ENCODE data around the gene UBE2C. TPM values are rescaled to one million over a fixed set of nuclear protein-coding genes. Genes with fewer than 3 reads are reported as not detected.
A peak's percentile ranks its signal among the peaks of the same experiment; 100 is the strongest.

UBE2C gene
- total and polyA plus RNA-seq, 7 donors = 3.3 to 90.3 (median 21.1) TPM; not detected in 3

GRCh38 chr20:45850926-45851325, 38.5 kb downstream of the UBE2C start:
- no peaks in the 10 kb centered on the region for H3K9me3 ChIP-seq
- H3K27ac ChIP-seq = no peak overlapping the region
- H3K36me3 ChIP-seq = peaks cover 7 to 55% (median 9%) of the 10 kb centered on the region in 4 donors
- no peak for DNase-seq
- TF ChIP-seq, protein P1, sequence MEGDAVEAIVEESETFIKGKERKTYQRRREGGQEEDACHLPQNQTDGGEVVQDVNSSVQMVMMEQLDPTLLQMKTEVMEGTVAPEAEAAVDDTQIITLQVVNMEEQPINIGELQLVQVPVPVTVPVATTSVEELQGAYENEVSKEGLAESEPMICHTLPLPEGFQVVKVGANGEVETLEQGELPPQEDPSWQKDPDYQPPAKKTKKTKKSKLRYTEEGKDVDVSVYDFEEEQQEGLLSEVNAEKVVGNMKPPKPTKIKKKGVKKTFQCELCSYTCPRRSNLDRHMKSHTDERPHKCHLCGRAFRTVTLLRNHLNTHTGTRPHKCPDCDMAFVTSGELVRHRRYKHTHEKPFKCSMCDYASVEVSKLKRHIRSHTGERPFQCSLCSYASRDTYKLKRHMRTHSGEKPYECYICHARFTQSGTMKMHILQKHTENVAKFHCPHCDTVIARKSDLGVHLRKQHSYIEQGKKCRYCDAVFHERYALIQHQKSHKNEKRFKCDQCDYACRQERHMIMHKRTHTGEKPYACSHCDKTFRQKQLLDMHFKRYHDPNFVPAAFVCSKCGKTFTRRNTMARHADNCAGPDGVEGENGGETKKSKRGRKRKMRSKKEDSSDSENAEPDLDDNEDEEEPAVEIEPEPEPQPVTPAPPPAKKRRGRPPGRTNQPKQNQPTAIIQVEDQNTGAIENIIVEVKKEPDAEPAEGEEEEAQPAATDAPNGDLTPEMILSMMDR (IDR thresholded peaks at IDR 0.05) = no peak
- TF ChIP-seq POLR2AphosphoS5 (IDR thresholded peaks at IDR 0.05) (no peak), POLR2A (IDR thresholded peaks at IDR 0.05) (no peak), EP300 (IDR thresholded peaks at IDR 0.05) (no peak)
- WGBS, 2 donors = 97 to 99% methylated on average over 1 of the region's 1 CpG
- intact Hi-C loops (cut with DNase I) = no loop called here
- peaks cover 0 to 19% (median 14%) of the 10 kb centered on the region in 4 donors for H3K4me1 ChIP-seq
- H3K27me3 ChIP-seq = no peaks in the 10 kb centered on the region
- no peak overlapping the region for H3K4me3 ChIP-seq

DNA sequence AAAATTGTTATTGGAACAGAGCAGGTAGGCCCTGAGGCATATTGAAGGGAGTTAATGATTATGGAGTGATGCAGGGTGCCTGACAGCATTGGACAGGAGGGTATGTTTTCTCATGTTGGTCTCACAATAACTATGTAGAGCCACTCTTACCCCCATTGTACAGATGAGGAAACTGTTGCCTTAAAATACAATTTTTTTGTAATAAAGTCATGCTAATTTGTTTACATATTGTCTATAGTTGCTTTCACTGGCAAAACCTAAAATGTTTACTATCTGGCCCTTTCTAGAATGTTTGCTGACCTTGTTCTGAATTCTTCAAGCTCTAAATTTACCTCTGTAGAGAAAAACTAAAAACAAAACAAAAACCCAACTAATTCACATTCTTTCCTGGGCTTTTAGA, 39.1 kb downstream of the UBE2C start:
- no peaks in the 10 kb centered on the region for H3K27me3 ChIP-seq

GRCh38 chr20:45852326-45852725, 39.9 kb downstream of the UBE2C start:
- DNase-seq = no peak
- Histone ChIP-seq H3K4me1 (peaks cover 0 to 28% (median 21%) of the 10 kb centered on the region in 4 donors), H3K27ac (no peak overlapping the region), H3K36me3 (peaks cover 3 to 41% (median 9%) of the 10 kb centered on the region in 4 donors), H3K4me3 (no peak overlapping the region), H3K9me3 (no peaks in the 10 kb centered on the region), H3K27me3 (no peaks in the 10 kb centered on the region)
- WGBS, 2 donors = 96 to 97% methylated on average over 6 of the region's 6 CpGs
- intact Hi-C loops (cut with DNase I) = no loop called here
- TF ChIP-seq POLR2AphosphoS5 (IDR thresholded peaks at IDR 0.05) (no peak), EP300 (IDR thresholded peaks at IDR 0.05) (no peak)

More for the DNA sequence above, 39.1 kb downstream of the UBE2C start:
- no peaks in the 10 kb centered on the region for H3K9me3 ChIP-seq
- intact Hi-C loops (cut with DNase I) = no loop called here
- TF ChIP-seq POLR2AphosphoS5 (IDR thresholded peaks at IDR 0.05) (no peak), EP300 (IDR thresholded peaks at IDR 0.05) (no peak), POLR2A (IDR thresholded peaks at IDR 0.05) (no peak)
- TF ChIP-seq, protein P1 (IDR thresholded peaks at IDR 0.05) = no peak
- H3K4me3 ChIP-seq = no peak overlapping the region
- no peak for DNase-seq
- no peak overlapping the region for H3K27ac ChIP-seq
- H3K4me1 ChIP-seq = peaks cover 0 to 25% (median 19%) of the 10 kb centered on the region in 4 donors
- H3K36me3 ChIP-seq = peaks cover 3 to 50% (median 9%) of the 10 kb centered on the region in 4 donors

- intact Hi-C loops (cut with DNase I) = no loop called here
- H3K27me3 ChIP-seq = no peaks in the 10 kb centered on the region
- H3K4me1 ChIP-seq = peaks cover 0 to 38% (median 30%) of the 10 kb centered on the region in 4 donors
- DNase-seq = no peak
- H3K9me3 ChIP-seq = no peaks in the 10 kb centered on the region
- WGBS, 2 donors = 71 to 86% methylated on average over 2 of the region's 2 CpGs
- no peak for TF ChIP-seq EP300 (IDR thresholded peaks at IDR 0.05)
- TF ChIP-seq, protein P1 (IDR thresholded peaks at IDR 0.05) = no peak
- TF ChIP-seq POLR2AphosphoS5 (IDR thresholded peaks at IDR 0.05) = no peak
- no peak for TF ChIP-seq POLR2A (IDR thresholded peaks at IDR 0.05)
- peaks cover 0 to 30% (median 3%) of the 10 kb centered on the region in 4 donors for H3K36me3 ChIP-seq
- no peak overlapping the region for H3K4me3 ChIP-seq
- no peak overlapping the region for H3K27ac ChIP-seq
Observed at GRCh38 chr20:45853484-45853883, 41.0 kb downstream of the UBE2C start.

DNA sequence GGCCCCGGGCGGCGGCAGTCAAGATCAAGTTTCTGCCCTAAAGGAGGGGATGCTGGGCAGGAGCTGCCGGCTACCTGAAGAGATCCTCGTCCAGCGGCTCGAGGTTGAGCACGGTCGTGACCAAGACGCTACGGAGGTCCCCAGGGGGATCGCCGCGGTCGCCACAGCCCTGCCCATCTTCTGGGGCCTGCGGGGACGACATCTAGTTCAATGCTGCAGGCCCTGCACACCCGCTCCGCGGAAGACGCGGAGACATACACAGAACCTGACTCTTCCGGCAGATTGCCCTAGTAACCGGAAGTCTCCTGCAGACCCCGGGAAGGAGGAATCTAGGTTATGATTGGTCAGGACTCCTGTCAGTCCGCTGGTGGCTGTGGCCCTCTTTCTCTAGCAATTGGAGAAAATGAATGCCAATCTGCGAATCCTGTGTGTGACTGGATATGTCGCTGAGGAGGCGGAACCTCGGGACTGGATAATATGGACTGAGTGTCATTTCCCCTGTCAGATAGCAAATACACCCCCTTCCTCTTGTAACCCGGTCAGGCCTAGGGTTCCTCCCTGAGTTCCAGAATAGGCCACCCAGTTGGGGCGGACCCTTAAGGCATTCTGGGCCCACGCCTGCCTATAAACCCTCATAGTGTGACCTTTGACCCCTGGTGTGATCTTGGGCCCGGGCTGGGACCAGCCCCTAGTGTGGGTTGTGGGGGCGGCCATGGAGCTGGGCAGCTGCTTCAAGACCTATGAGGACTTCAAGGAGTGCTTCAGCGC, 44.9 kb downstream of the UBE2C start, which contains the start of the genes ACOT8 and ZSWIM3:
TSS of gene ACOT8 (minus strand) at position 279 of the 768 bp plus-strand sequence. CDS start at position 202, 77 bp downstream.
TSS of gene ZSWIM3 (plus strand) at position 501 of the 768 bp plus-strand sequence. CDS start at position 713, 212 bp downstream.
- peaks cover 0 to 12% (median 2%) of the 10 kb centered on the region in 4 donors for H3K36me3 ChIP-seq
- peak within 1 kb of the TSS; percentile 57 to 91 (median 78) for H3K4me3 ChIP-seq
- intact Hi-C loops (cut with DNase I) = no loop called here
- peaks cover 0 to 46% (median 34%) of the 10 kb centered on the region in 4 donors for H3K4me1 ChIP-seq
- H3K27me3 ChIP-seq = no peaks in the 10 kb centered on the region
- 0% methylated on average over 36 of the region's 36 CpGs for whole genome bisulfite sequencing, 2 donors
- H3K27ac ChIP-seq = peak within 1 kb of the TSS; percentile 83 to 85 (median 84)
- peak; percentile 38 to 85 (median 84) for TF ChIP-seq POLR2AphosphoS5 (IDR thresholded peaks at IDR 0.05)
- TF ChIP-seq POLR2A (IDR thresholded peaks at IDR 0.05) = peak; percentile 52 to 54
- TF ChIP-seq, protein P1 (IDR thresholded peaks at IDR 0.05) = no peak
- TF ChIP-seq EP300 (IDR thresholded peaks at IDR 0.05) = no peak
- DNase-seq = peak; percentile 99
- no peaks in the 10 kb centered on the region for H3K9me3 ChIP-seq
